Posterior vena cava (tissue), 2 donors: ENCODE results near the gene SIGLEC9. TPM values are rescaled to one million over a fixed set of nuclear protein-coding genes. Genes with fewer than 3 reads are reported as not detected.
A peak's percentile ranks its signal among the peaks of the same experiment; 100 is the strongest.

Experiments
- DNase-seq: peaks from one replicate; pipeline ENCODE4 v3.0.0-alpha.2; 2020; ENCODE audit warnings: low spot score
- intact Hi-C, 2 donors: fragments of 100-400 bp; cut with DNase I; formaldehyde crosslinking; loops; one replicate each; pipeline versions ENCODE4 v1.14.1 to v1.14.2; 2022 to 2023
- long read RNA-seq, 2 donors: library from polyadenylated mRNA; unstranded; transcript quantifications; one replicate each; pipeline ENCODE4 v2.0.0, GENCODE V29; 2020 to 2021
- total RNA-seq, 2 donors: library from RNA; stranded (reverse); fragmentation: NEBNext Ultra II Directional; extraction: Animal tissue kit (Norgen Biotek cat#: 25700); gene quantifications; one replicate each; pipeline ENCODE4 v1.2.1, GENCODE V29; 2021
- donor health status: DM: yes; HTN: yes; CAD: no.
- donor health status: DM: yes; HTN: yes; CAD: no.

Gene SIGLEC9
- total RNA-seq, result 10 to 100 TPM in 1 of 2 donors, 1 to 10 TPM in 1; 8.7 to 12.6 TPM
- long read RNA-seq, donor 1, partial matches to known transcripts, result 2 of 4 reads
- long read RNA-seq, donor 1, other reads (novel, unspliced or antisense), result 1 of 4 reads
- long read RNA-seq, donor 2, partial matches to known transcripts, result 1 of 7 reads
- long read RNA-seq, donor 2, other reads (novel, unspliced or antisense), result 3 of 7 reads

DNA sequence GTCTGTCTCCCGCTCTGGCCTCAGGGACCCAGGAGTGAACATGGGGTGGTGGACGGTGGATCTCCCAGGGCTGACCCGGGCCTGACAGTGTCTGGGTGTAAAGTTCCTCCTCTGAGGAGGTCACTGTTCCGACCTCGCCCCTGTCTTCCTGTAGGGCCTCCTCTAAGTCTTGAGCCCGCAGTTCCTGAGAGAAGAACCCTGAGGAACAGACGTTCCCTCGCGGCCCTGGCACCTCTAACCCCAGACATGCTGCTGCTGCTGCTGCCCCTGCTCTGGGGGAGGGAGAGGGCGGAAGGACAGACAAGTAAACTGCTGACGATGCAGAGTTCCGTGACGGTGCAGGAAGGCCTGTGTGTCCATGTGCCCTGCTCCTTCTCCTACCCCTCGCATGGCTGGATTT is at the start of gene SIGLEC9:
Gene SIGLEC9 (plus strand): TSS at position 178 of the 400 bp plus-strand sequence. CDS start 69 bp downstream, at position 247.
- DNase-seq, result peak; percentile 89
- intact Hi-C loops, result loop anchor here in 1 of 2 donors (2.0 kb wide), 1 partner anchor 18 kb away; the partner anchor contains the start of gene SIGLEC7

- intact Hi-C loops, result no loop called here
- DNase-seq, result no peak
Measured at GRCh38 chr19:51075998-51076397, 48.7 kb upstream of the SIGLEC9 start.

DNA sequence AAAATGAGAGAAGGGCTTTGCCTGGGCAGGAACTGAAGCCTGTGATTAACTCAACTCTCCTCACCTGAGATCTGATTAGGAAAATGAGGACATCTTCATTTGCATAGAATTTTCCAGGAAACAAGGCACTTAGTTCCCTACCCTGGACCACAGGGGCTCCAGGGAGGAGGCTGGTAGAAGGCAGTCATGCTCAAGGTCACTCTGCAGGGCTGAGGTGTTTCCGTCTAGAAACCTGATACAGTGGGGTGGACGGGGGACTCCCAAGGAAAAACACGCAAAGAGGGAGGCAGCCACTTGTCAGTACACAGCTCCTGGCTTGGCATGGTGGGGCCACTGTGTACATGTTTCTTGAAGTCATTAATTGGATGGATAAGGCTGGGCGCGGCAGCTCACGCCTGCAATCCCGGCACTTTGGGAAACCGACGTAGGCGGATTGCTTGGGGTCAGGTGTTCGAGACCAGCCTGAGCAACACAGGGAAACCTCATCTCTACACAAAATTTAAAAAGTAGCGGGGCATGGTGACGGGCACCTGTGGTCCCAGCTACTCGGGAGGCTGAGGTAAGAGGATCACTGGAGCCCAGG is 48.0 kb upstream of the SIGLEC9 start:
- DNase-seq, result no peak
- intact Hi-C loops, result no loop called here

DNA sequence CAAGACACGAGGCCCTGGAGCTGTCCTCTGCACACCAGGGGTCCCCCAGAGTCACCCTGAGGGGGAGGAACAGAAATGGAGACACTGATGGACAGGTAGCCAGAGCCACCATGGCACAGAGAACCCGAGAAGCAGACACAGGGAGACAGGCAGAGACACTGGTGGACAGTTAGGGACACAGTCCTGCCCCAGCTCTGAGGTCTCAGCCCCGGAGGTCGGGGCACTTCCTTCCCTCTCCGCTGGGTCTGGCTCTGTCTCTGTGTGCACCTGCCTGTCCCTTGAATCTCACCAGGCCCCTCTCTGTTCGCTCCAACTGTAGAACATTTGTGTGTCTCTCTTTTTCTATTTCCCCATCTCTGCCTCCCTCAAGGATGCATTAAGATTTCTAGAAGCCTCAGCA is 46.6 kb upstream of the SIGLEC9 start:
- intact Hi-C loops, result no loop called here
- DNase-seq, result no peak

DNA sequence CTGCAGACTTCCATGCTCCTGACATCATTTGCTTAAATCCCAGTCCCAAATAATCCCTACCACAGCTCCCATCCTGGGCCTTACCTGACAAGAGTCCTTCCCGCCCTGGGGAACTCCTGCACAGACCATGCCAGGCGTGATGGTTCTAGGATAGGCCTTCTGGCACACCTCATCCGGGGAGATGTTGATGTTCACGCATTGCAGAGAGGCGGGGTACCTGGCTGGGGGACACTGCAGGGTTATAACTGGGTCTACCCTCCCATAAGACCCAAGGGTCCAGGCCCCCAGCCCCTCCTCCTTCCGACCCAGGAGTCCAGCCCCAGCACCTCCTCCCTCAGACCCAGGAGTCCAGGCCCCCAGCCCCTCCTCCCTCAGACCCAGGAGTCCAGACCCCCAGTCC is 46.0 kb upstream of the SIGLEC9 start:
- no peak for DNase-seq
- intact Hi-C loops, result no loop called here

GRCh38 chr19:51079481-51080110 is 45.1 kb upstream of the SIGLEC9 start:
- DNase-seq, result no peak
- intact Hi-C loops, result no loop called here

GRCh38 chr19:51081476-51081875 is 43.2 kb upstream of the SIGLEC9 start:
- peak; percentile 22 for DNase-seq

GRCh38 chr19:51082611-51083010 is 42.1 kb upstream of the SIGLEC9 start, which contains the start of gene KLK14:
KLK14 (minus strand) TSS chr19:51082887; CDS start chr19:51082614, 273 bp downstream.
- DNase-seq, result no peak
- intact Hi-C loops, result no loop called here

More at GRCh38 chr19:51081476-51081875, 43.2 kb upstream of the SIGLEC9 start:
- intact Hi-C loops, result no loop called here

- intact Hi-C loops, result no loop called here
- DNase-seq, result no peak
Measured at GRCh38 chr19:51083181-51083580, 41.5 kb upstream of the SIGLEC9 start.

DNA sequence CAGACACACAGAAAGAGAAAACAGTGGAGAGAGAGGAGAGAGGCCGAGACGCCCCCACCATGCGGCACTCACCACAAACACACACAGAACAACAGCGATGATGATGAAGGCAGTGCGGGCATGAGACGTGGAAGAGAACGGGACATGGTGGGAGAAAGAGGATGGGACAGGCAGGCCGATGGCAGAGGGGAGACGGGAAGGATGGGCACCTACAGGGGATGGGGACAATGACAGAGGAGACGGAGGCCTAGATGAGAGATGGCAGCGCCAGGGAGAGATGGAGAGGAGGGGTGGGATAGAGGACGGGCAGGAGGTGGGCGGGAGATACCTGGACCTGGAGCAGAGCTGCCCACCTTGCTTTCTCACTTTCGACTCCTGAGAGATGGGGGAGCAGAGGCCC is 40.9 kb upstream of the SIGLEC9 start:
- intact Hi-C loops, result no loop called here
- DNase-seq, result peak; percentile 52

DNA sequence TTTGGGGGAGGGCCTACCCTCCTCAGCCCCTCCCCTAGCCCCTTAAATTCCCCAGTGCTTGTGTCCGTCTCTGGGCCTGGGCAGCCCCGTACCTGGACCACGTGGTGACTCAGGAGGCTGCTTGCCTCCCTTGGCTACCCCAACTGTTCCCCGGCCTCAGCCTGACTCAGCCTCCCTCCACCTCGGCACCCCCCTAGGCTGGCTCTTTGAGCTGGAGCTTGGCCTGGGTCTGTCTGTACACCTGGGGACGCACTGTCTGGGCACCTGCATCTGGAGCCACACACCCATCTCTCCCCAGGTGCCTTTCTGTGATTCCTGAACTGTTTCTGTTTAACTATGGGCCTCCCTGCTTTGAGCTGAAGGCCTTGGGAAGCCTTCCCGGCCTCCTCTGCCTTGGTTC is 40.2 kb upstream of the SIGLEC9 start:
- DNase-seq, result peak; percentile 53
- intact Hi-C loops, result no loop called here

DNA sequence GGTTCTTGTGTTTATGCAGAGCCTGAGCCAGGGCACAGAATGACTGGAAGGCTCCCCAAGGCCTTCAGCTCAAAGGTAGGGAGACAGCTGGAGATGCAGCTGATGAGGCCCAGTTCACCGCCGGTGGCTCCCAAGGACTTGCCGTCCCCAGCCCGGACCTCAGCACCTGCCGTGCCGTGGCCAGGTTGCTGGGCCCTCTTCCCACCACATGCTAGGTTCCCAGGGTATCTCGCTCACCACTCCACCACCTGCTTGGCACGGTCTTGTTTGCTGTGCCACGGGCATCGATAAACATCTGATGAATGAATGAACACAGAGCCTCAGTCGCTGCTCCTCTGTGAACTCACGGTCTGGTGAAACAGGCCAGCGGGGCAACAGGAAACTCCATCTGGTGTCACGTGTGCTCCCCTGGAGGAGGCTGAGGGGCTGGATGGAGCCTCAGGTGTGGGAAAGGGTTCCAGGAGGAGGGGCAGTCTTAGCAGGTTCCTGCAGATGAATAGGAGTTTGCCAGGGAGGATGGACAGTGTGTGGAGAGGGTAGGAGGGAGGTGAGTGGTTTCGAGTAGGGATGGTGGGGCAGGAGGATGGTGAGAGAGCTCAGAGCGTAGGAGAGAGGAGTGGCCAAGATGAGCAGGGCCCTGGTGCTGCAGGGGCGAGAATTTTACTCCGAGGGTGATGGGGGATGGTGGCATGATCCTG is 38.4 kb upstream of the SIGLEC9 start:
- intact Hi-C loops, result loop anchor here in 1 of 2 donors (2.0 kb wide), 1 partner anchor 72 kb away; no protein-coding TSS in a partner anchor
- DNase-seq, result peak; percentile 38

DNA sequence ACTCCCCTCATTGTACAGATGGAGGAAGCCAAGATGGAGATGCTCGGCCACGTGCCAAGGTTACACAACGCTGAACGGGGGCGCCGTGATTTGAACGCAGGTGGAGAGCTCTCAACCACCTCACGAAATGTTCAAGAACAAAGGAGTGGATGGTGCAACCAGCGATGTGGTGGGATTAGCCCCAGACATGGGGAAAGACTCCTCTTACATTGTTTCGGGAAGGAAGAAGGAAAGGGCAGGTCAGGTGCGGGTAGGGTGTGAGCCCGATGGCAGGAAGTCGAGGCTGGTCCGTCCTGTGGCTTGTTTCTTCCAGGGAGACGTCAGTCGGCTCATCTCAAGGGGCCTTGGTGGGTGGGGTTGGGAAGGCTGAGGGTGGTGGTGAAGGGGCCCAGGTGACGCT is 34.9 kb upstream of the SIGLEC9 start:
- DNase-seq, result peak; percentile 67

DNA sequence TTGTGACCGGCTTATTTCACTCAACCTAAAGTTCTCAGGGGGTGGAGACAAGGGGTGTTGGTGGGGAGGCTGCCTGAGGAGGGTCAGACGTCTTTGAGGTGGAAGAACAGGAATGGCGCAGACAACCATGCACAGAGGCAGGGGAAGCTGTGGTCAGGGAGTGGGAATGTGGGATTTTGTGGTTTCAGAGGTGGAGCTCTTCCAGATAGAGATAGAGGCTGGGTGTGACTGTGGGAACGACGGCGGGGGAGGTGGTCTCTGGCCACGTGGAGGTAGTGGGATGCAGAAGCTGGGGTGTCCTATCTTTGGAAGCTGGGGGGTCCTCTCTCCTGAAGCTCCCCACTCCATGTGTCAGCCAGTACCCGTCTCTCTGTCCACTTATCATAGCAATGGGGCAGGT is 34.2 kb upstream of the SIGLEC9 start:
- intact Hi-C loops, result no loop called here
- DNase-seq, result peak; percentile 37

More for the DNA sequence above, 34.9 kb upstream of the SIGLEC9 start:
- intact Hi-C loops, result no loop called here

DNA sequence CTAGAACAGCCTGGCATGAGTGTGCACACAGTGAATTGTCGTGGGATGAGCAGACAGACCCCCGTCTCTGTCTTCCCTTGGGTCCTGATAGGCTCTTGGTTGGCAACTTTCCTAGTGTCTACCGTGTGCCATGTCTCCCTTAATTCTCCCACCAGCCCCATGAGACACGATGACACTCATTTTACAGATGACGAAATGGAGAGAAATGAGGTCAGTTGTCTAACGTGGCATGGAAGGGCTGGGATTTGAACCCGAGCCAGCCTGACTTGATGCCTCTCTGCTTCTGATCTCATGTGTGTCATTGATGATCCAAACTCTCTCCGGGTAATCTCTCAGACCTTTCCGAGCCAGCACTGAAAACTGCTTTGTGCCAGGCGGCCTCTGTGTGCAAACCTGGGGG is 33.6 kb upstream of the SIGLEC9 start:
- intact Hi-C loops, result no loop called here
- DNase-seq, result peak; percentile 30

GRCh38 chr19:51091895-51092873 is 32.5 kb upstream of the SIGLEC9 start:
- intact Hi-C loops, result no loop called here

DNA sequence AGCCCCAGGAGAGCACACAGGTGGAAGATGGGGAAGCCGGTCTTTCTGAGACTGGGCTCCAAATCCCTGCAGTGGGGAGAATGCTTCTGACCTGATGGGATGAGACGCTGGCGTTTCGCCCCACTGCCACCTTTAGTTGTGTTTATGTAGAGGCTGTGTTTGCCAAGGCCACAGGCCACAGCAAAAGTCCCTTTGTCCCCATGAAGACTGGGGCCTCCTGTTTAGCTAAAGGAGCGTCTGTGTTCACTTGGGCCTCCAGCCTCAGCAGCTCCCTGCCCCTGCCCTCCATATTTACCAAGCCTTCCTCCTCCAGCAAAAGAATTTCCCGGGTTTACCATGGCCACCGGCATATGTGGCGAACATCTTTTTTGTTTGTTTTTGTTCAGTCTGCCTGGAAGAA is 31.6 kb upstream of the SIGLEC9 start:
- intact Hi-C loops, result no loop called here
- peak; percentile 41 for DNase-seq

More at GRCh38 chr19:51091895-51092873, 32.5 kb upstream of the SIGLEC9 start:
- DNase-seq, result peak; percentile 16

DNA sequence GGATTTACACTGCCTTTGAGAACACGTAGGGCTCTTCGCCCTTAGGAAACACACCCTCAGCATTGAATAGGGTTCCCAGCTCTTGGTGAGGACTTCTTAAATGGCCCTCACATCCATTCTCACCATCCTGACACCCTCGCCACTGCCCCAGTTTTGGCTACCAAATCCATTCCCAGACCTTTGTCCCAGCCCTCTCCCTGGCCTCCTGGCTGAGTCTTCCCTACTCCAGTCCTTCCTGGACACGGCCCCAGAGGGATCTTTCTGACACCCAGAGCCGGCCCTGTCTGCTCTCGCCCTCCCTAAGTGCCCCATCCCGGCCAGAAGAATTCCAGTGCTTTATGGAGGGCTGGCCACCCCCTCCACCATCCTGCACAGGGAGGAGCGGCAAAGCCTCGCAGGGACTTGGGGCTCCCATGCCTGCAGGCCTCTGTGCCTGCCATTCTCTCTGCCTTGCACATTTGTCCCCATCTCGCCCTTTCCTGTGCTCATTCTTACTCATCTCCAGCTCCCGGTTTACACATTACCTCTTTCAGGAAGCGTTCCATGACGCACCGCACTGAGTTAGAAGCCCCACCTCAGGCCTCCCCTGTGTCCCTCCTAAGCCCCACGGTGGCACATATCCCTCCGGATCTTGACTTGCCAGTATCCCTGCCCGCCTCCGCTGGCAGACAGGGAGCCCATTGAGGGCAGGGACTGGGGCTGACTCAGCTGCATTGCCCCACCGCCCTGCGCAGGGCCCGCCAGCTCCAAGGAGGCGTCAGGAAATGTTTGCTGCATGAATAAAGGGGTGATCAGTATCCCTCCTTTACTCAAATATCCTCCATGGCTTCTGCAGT is 31.0 kb upstream of the SIGLEC9 start:
- DNase-seq, result peak; percentile 72
- intact Hi-C loops, result no loop called here
